Activated CD8-positive, alpha-beta memory T cell treated with anti-CD3 and anti-CD28 coated beads for 48 hours (primary cell): ENCODE measurements around the gene KCNQ1OT1.

Experiments
- DNase-seq, 3 experiments: peaks; one replicate each; pipeline ENCODE4 v3.0.0-alpha.2; 2020; ENCODE audit warnings: low read depth in 2 of 3, low spot score in 2 of 3

Gene KCNQ1OT1

DNA sequence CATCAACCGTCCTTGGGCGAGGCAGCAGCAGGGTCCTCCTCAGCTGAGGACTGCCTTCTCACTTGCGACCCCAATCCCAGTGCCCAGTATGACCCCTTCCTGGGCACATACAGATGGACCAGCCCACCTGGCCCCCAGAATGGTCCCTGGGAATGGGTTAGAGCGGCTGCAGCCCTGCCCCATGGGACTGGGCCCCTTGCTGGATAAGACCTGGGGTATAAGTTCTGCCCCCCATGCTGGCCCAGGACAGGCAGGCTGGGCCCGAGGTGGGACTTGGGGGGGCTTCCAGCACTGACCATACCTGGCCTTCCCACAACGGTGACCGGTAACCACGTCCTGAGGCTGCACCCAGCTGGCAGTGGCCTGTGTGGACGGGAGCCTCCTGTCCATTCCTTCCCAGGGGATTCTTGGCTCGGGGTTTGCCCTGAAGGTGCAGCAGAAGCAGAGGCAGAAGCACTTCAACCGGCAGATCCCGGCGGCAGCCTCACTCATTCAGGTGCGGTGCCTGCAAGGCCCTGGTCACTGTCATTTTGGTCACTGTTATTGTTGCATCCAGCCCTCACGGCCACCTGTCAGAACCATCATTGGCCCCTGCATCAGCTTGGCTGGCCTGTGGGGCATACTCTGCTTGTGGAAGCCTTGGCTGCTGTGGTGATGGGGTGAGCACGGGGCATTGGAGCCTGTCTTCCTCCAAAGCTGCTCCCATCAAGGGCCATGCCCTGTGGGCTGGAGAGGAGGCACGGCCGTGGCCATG, 114.8 kb downstream of the KCNQ1OT1 start:
- no peak for DNase-seq

DNA sequence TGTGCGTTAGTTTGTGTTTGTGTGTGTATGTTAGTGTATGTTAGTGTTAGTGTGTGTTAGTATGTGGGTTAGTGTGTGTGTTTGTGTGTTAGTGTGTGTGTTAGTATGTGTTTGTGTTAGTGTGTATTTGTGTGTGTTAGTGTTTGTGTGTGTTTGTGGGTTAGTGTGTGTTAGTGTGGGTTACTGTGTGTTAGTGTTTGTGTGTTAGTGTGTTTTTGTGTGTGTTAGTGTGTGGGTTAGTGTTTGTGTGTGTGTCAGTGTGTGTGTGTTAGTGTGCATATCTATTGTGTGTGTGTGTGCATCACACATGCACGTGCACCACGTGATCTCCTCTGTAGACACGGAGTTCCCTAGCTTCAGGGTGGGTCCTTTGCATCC, 115.4 kb downstream of the KCNQ1OT1 start:
- DNase-seq, result no peak

DNA sequence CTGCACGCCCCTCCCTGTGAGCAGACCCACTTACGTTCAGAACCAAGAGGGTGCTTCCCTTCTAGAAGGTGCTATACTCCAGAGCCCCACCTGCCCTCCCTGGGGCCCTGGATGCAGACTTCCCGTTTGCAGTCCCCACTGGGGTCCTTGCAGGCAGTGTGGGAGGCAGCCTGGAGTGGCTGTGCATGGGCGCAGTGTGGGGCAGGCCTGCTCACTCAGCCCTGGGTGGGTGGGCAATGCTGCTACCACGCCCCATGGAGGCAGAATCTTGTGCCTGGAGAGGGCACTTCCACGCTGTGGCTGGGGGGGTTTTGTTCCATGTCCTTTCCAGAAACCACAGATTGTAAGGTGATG, 116.2 kb downstream of the KCNQ1OT1 start:
- no peak for DNase-seq

DNA sequence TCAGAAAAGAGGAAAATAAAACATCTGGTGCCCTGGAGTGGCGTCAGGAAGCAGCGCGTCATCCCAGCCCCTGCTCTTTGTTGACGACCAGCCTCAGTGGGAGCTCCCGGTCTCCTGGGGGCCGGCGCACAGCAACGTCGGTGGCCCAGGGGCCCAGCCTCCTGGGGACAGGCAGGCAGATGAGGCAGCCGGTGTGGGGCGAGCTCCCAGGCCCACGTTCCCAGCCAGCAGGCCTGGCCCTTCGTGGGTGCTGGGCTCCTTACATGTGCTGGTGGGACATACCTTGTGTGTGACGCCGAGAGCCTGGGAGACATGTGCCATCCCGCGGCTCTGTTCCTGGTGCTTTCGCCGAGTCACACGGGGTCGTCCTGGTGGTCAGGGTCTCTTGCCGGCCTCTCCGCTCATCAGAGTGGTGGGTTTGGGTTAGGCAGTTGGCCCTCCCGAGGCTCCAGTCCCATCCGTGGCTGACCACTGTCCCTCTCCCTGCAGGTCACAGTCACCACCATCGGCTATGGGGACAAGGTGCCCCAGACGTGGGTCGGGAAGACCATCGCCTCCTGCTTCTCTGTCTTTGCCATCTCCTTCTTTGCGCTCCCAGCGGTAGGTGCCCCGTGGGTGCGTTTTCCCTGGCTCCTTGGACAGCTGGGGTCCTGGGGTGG, 116.7 kb downstream of the KCNQ1OT1 start:
- DNase-seq, result no peak

DNA sequence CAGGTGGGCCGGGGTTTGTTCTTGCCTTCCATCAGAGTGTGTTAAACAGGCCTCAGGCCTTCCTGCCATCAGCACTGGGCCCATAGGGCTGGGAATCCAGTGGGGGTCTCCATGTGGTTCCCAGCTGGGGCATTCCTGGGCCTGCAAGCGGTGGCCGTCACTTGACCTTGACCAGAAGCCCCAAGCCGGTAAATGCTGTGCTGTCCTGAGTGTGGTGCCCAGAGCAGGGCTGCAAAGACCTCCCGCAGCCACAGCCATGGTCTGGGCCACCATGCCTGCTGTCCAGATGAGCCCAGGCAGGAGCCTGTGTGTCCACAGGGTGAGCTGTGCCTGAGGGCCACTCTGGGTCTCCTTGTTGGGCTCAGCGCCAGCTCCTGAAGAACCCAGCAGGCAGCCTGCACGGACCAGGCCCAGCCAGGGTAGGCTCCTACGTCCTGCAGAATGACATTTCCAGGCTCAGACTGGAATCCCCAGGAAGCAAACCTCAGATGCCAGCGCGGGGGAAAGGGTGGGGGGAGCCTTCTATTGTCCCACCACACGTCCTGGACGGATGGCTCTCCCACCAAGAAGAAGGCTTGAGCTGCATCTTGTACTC, 117.3 kb downstream of the KCNQ1OT1 start:
- DNase-seq, result no peak

DNA sequence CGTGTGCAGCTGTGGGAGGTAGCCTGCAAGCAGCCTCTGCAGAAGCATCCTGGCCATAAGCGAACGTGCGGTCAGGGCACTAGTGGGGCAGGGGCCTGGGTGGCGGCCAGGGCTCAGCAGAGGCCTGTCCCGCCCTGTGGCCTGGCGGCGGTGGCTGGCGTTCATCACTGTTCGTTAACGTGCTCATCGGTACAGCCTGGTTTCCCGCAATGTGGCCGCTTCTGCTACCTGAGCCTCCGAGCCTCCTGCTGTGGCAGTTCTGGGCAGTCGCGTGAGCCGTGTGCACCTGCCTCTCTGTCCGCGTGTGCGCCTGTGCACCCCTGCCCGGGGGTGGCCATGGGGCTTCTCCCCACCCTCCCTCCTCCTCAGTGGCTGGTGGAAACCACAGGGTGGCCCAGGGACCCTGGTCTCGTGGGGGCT, 117.9 kb downstream of the KCNQ1OT1 start:
- DNase-seq, result no peak

DNA sequence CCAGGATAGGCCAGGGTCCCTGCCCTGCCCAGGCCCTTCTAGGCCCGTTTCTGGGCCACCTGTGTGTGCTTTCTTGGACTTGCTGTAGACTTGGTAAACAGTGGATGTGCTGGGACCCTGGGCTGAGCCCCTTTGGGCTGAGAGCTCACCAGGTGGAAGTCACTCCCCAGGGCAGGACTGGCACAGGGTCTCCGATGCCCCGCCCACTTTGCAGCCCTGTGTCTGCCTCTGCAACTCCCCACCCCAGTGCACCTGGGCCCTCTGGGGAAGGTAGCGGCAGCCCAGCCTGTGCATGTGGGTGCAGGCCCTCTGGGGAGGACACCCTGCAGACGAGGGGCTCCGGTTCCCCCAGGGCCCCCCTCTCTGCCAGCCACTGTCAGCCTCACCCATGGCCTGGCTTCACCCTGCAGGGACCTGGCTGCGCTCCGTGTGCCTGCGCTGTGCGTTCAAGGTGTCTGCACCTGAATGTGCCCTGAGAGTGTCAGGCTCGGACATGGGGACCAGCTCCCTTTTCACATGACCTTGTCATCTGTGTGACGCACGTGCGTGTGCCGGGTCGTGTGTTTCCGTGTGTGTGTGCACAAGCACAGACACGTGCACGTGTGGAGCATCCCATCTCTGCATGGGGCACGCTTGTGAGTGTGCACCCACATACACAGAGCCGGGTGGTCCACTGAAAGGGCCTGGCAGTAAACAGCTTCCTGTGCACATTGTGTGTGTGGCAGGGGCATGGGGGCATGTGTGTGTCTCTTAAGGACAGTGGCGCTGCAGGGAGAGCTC, 118.5 kb downstream of the KCNQ1OT1 start:
- DNase-seq, result no peak

DNA sequence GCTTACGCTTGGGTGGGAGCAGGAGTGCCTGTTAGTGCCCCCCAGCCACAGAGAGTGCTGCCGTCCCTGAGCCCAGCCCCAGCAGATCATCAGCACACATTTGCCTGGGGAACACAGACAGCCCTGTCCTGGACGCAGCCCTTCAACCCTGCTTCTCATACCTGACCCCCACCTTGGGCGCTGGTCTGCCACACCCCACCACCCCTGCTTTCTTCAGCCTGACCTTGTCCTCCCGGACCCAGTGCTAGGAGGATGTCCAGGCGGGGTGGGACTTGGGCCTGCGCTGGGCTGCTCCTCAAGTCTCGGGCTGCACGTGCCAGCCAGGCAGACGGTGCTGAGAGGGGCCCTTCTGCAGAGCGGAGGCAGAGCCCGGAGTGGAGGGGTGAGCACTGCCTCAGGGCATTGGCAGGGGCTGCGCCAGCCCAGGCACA, 119.2 kb downstream of the KCNQ1OT1 start:
- DNase-seq, result no peak

DNA sequence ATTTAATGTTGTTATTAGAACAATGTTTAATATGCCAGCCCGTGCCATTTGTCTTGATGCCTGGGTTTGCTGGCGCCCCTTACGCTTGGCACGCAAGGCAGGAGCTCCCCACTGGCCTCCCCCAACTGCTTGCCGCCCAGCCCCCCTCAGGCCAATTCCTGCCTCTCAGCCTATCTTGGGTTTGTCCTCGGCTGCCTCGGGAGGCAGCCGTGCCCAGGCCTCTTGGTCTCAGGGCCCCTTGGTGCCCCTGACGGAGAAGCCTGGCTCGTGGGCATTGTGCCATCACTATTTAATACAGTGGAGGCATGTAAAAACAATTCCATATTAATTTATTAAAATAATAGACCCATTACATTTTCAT, 119.8 kb downstream of the KCNQ1OT1 start:
- no peak for DNase-seq

DNA sequence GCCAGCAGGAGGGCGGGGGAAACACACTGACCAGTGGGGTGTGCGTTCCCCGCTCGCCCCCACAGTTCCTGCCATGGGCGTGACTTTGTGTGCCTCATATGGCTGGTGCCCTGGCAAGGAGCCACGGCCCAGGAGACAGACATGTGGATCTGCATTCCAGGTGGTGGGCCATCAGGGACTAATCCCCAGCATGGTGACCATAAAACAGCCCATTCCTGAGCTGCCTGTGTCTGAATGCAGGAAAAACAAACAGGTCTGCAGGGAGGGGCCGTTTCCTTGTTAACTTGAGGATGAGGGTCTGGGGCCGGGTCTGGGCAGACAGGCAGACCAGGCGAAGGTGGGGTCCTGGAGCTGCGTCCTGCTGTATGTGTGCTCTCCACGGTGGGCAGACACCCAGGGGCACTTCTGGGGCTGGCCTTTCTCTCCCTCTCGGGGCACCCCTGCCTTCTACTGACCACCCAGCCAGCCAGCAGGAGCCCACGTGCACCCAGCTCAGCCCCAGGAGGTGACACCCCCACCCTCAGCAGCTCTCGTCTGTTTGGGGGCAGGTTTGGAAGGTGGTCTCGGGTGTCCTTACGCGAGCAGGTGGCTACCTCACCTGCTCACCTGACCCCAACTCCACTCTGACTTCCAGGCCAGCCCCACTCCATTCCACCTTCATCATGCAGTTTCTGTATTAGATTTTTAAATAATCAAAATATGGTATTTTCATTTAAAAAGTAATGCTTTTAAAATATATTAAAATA, 120.3 kb downstream of the KCNQ1OT1 start:
- DNase-seq, result no peak

DNA sequence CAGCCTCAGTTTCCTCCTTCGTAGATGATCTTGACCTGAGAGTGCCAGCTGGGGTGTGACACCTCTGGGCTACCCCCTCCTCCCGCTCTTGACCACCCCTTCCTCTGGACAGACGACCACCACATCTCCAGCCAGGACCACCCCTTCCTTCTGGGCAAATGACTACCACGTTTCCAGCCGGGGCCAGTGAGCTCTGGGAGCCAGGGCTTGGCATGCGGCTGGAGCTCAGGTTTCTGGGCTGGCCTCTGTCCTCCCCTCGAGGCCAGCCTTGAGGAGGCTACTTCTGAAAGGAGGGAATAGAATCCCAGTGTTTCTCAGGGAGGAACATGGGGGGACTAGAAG, 120.9 kb downstream of the KCNQ1OT1 start:
- DNase-seq, result no peak

DNA sequence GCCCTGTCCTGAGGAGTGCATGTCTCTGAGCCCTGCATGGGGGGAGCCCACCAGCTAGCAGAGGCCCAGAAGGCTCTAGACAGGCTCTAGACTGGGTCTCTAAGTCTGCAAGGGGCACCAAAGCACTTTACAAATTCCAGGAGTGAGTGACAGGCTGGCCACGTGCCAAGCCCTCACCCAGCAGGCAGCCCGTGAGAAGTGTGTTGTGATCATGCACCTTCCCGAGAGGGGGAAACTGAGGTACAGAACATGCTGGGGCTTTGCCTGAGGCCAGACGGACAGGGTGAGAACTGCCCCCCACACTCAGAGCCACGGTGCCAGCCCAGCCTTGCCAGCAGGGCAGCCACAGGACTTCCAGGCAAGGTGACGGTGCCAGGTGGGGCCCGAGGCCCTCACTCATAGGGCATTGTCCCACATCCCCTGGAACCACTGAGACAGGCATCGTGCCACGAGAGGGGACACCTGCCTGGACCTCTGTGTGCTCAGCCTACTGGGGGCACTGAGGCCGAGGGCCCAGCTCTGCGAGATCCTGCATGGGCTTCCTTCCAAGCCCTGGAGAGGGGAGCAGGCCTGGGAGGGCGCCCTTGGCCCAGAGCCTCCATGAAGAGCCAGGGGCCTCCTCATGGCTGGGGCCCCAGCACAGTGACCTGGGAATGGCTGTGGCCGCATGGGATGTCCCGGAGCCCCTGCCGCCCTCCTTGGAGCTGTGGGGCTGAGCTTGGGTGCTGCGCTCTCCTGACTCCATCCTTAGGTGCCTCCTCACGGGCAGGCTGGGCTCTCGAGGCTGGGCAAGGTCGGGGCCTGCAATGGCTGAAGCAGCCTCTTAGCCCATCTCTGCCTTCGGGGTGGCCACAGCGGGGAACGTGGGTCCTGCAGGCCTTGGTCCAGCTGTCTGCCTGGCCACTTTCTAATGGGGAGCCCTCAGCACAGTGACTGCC, 121.5 kb downstream of the KCNQ1OT1 start:
- no peak for DNase-seq

DNA sequence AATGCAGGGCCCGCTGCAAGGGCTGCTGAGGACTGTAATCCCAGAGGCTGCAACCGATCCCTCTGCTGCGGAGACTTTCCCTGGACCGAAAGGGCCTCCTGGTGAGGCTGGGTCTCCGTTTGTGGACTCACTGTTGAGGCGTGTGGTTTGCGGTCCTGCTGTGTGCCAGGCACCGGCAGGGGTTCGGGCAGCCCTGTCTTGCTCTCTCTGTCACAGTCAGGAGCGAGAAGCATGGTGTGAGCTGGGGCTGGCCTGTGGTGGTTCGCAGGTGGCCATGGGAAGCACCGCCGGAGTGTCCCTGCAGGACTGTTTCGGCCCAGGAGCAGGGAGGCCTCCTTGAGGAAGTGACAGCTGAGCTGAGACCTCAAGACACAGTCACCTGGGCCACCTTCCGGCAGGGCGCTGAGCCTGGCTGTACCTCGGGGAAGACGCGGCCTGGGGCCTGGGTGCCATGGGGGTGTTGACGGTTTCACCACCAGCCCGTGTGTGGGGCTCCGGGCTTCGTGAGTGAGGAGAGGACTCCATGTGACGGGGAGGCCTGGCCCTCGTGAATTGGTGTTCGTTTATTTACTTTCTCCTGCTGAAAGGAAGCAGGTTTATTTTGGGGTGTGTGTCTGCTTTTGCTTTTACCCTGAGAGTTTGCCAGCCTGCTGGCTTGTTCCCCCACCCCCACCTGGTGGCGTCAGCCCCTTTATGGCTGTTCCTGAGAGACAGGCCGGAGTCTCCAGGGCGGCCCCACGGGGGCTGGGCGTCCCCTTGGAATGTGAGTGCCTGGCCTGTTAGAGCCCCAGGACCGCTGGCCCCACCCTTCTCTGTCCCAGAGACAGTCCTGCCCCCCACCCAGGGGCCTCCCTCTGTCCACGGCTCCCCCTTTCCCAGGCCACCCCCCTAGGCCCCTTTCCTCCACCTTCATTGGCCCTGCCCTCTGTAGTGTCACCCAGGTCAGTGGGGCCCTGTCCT, 122.5 kb downstream of the KCNQ1OT1 start:
- no peak for DNase-seq

DNA sequence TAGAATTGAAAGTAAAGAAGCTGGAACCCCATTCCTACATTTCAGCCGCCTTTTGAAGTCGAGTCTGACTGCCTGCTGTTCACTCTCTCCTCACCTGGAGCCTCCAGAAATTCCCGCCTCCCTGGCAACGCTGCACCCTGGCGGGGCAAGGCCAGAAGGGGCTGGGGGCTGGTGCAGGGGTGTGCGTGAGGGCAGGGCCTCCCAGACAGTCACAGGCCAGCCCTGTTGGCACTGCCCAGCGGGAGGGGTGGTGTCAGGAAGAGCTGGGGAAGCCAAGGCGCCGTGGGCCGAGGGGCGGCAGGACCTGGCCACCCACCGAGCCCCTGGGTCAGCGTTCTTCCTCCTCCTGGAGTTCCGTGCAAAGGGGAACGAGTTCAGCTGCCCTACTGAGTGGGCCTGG, 123.2 kb downstream of the KCNQ1OT1 start:
- no peak for DNase-seq

DNA sequence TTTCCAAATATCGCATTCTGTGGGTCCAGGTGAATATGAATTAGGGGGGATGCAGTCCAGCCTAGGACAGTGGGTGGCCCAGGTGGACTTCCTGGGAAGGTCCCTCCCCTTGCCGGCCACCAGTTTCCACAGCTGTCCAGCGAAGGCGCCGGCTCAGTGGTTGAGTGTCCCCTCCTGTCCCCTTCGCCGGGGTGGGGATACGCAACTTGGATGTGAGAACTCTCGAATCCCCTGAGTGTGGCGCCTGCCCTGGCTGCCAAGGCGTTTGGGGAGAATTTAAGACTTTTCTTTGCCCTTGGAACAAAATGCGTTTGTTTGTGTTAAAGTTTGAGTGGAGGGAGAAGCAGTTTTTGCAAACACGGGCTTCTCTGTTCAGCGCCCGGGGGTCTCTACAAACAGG, 123.7 kb downstream of the KCNQ1OT1 start:
- no peak for DNase-seq

DNA sequence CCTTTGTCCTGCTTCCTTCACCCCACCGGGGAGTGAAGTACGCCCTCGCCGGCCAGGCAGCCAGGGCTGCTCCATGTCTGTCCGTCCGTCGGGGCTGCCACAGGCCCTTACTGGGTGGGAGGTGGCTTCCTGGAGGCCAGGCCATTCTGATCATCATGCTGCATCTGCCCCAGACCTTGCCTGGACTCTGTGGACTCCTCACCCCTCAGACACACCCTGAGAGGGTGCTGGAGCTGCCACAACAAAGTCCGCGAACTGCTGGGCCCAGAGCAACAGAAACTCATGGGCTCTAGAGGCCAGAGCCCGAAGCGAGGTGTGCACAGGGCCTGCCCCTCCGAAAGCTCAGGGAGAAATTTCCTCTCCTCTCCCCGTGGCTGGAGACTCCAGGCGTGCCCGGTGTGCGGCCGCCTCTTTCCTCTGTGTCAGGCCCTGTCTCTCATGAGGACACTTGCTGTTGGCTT, 124.2 kb downstream of the KCNQ1OT1 start:
- DNase-seq, result no peak

DNA sequence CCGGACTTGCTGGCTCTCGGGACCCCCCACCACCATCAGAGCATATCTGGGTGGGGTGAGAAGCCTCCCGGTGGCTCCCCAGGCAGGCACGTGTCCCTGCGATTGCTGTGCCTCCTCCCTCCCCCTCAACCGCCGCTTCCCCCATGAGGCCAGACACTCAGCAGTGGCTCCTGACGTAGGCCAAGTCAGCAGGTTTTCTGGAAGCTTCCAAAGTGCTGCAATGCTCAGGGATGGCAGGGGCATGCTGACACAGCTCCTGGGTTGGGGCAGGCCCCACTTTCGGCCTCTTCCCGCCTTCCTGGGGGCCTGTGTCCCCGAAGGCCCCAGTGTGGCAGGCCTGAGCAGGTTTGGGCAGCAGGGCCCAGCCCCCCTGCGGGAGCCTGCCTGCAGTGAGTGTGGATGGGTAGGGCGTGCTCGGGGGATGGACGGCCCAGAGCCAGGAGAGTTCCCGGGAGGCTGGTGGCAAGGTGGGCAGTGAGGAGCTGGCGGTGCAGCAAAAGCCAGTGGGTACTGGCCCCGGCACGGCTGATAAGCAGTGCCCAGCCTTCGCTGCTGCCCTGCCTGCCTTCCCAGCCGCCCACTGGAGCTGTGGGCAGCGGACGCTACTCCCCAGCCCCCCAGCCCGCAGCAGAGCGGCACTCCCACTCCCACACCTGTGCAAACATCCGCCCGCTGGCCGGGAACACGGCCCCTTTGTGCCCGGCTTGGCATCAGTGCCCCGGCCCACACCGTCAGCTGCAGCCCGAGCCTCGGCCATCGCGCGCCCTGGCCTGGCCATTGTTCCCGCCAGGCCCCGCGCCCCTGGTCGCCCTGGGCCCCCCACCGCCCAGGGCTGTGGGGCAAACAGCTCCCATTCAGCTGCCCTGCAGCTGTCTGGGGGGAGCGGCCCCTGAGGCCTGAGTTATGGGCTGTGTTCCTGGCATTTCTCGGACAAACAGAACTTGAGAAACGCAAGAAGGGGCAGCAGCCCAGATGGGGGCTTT, 125.0 kb downstream of the KCNQ1OT1 start:
- no peak for DNase-seq

DNA sequence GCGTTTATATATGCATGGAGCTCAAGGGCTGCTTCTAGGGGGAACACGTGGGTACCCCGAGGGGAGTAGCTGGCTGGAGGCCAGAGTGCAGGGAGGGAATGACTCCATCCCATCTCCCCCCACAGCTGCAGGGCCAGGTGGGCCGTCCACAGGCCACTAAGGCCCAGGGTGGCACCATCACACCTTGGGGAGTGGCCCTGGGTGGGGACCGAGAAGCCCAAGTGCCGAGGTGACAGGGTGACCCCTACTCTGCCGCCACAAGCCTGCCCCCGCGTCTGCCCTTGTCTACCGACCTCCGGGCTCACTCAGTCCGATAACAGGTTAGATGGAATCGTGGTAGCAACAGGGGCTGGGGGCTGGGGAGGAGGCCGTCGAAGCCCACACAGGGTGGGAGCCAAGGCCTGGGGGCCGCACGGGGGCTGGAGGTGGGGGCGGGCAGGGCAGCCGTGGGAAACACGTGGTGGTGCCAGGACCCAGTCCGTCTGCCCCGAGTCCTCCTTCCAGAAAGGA, 125.7 kb downstream of the KCNQ1OT1 start:
- DNase-seq, result no peak
